Measurements from ENCODE around the gene LIN52.

Gene LIN52

GRCh38 chr14:74202113-74202512 is 117.4 kb downstream of the LIN52 start:
- no peak for TF ChIP-seq TAF1 (IDR thresholded peaks at IDR 0.05; ENCODE audit: borderline replicate concordance, insufficient read depth, low read length)
- TF ChIP-seq SIN3A (IDR thresholded peaks at IDR 0.05; ENCODE audit: borderline replicate concordance, insufficient read depth, low read length), result no peak
- TF ChIP-seq POLR2AphosphoS5 (IDR thresholded peaks at IDR 0.05; ENCODE audit: low read depth, low read length), result no peak
- no peak for TF ChIP-seq REST (IDR thresholded peaks at IDR 0.05; ENCODE audit: insufficient read depth in 1 of 2, low read depth in 2 of 2, low read length in 2 of 2)
- no peak for TF ChIP-seq FOXP2 (optimal IDR thresholded peaks at IDR 0.05; ENCODE audit: borderline replicate concordance, extremely low read depth, extremely low read length, insufficient read depth)

GRCh38 chr14:74203639-74204038 is 118.9 kb downstream of the LIN52 start:
- TF ChIP-seq POLR2AphosphoS5 (IDR thresholded peaks at IDR 0.05; ENCODE audit: low read depth, low read length), result no peak
- TF ChIP-seq TAF1 (IDR thresholded peaks at IDR 0.05; ENCODE audit: borderline replicate concordance, insufficient read depth, low read length), result no peak
- TF ChIP-seq FOXP2 (optimal IDR thresholded peaks at IDR 0.05; ENCODE audit: borderline replicate concordance, extremely low read depth, extremely low read length, insufficient read depth), result no peak
- no peak for TF ChIP-seq SIN3A (IDR thresholded peaks at IDR 0.05; ENCODE audit: borderline replicate concordance, insufficient read depth, low read length)
- no peak for TF ChIP-seq REST (IDR thresholded peaks at IDR 0.05; ENCODE audit: insufficient read depth in 1 of 2, low read depth in 2 of 2, low read length in 2 of 2)

GRCh38 chr14:74204491-74204890 is 119.7 kb downstream of the LIN52 start:
- no peak for TF ChIP-seq FOXP2 (optimal IDR thresholded peaks at IDR 0.05; ENCODE audit: borderline replicate concordance, extremely low read depth, extremely low read length, insufficient read depth)
- TF ChIP-seq REST (IDR thresholded peaks at IDR 0.05; ENCODE audit: insufficient read depth in 1 of 2, low read depth in 2 of 2, low read length in 2 of 2), result no peak
- no peak for TF ChIP-seq TAF1 (IDR thresholded peaks at IDR 0.05; ENCODE audit: borderline replicate concordance, insufficient read depth, low read length)
- TF ChIP-seq POLR2AphosphoS5 (IDR thresholded peaks at IDR 0.05; ENCODE audit: low read depth, low read length), result no peak
- TF ChIP-seq SIN3A (IDR thresholded peaks at IDR 0.05; ENCODE audit: borderline replicate concordance, insufficient read depth, low read length), result no peak

GRCh38 chr14:74205882-74206281 is 121.1 kb downstream of the LIN52 start:
- TF ChIP-seq TAF1 (IDR thresholded peaks at IDR 0.05; ENCODE audit: borderline replicate concordance, insufficient read depth, low read length) (no peak), SIN3A (IDR thresholded peaks at IDR 0.05; ENCODE audit: borderline replicate concordance, insufficient read depth, low read length) (no peak), FOXP2 (optimal IDR thresholded peaks at IDR 0.05; ENCODE audit: borderline replicate concordance, extremely low read depth, extremely low read length, insufficient read depth) (no peak), POLR2AphosphoS5 (IDR thresholded peaks at IDR 0.05; ENCODE audit: low read depth, low read length) (no peak), REST (IDR thresholded peaks at IDR 0.05; ENCODE audit: insufficient read depth in 1 of 2, low read depth in 2 of 2, low read length in 2 of 2) (no peak)

GRCh38 chr14:74207943-74208342 is 123.2 kb downstream of the LIN52 start:
- TF ChIP-seq REST (IDR thresholded peaks at IDR 0.05; ENCODE audit: insufficient read depth in 1 of 2, low read depth in 2 of 2, low read length in 2 of 2) (no peak), POLR2AphosphoS5 (IDR thresholded peaks at IDR 0.05; ENCODE audit: low read depth, low read length) (no peak), TAF1 (IDR thresholded peaks at IDR 0.05; ENCODE audit: borderline replicate concordance, insufficient read depth, low read length) (no peak), FOXP2 (optimal IDR thresholded peaks at IDR 0.05; ENCODE audit: borderline replicate concordance, extremely low read depth, extremely low read length, insufficient read depth) (no peak), SIN3A (IDR thresholded peaks at IDR 0.05; ENCODE audit: borderline replicate concordance, insufficient read depth, low read length) (no peak)
